Tibial nerve (tissue), 3 donors: ENCODE measurements around the gene GRHPR.

Source experiments
- POLR2A ChIP-seq, 2 donors: fragments of 450-650 bp; IDR thresholded peaks; one replicate each; pipeline ENCODE4 v1.6.1; 2017; ENCODE audit warnings: antibody characterized with exemption in 2 of 2, mild to moderate bottlenecking in 2 of 2, moderate library complexity in 2 of 2
- TF ChIP-seq, protein P1 (sequence below), 5 experiments: fragments of 200-600 bp in 3 of 5; fragments of 450-650 bp in 2 of 5; sonication (generic) in 3 of 5; IDR thresholded peaks; one replicate each; pipeline ENCODE4 v1.5.1; 2016 to 2019; ENCODE audit warnings: antibody characterized with exemption in 5 of 5, mild to moderate bottlenecking in 3 of 5, moderate library complexity in 2 of 5

DNA sequence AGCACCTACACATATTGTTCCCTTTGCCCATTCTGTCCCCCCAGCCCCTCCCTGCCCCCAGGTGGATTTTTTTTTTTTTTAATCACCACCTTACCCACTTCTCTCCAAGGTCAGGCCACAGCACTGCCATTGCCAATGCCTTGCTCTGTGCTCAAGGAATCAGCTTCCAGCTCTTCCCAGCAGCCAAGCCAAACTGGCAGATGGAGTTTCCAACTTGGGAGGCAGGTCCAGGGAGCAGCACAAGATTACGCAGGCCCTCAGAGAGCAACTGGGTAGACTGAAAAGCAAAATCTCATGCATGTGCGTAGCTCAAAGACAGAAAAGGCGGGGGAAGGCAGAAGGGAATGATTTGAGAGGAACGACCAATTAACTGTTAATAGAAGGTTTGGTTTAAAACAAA is 15.1 kb downstream of the GRHPR start:
- TF ChIP-seq, protein P1, sequence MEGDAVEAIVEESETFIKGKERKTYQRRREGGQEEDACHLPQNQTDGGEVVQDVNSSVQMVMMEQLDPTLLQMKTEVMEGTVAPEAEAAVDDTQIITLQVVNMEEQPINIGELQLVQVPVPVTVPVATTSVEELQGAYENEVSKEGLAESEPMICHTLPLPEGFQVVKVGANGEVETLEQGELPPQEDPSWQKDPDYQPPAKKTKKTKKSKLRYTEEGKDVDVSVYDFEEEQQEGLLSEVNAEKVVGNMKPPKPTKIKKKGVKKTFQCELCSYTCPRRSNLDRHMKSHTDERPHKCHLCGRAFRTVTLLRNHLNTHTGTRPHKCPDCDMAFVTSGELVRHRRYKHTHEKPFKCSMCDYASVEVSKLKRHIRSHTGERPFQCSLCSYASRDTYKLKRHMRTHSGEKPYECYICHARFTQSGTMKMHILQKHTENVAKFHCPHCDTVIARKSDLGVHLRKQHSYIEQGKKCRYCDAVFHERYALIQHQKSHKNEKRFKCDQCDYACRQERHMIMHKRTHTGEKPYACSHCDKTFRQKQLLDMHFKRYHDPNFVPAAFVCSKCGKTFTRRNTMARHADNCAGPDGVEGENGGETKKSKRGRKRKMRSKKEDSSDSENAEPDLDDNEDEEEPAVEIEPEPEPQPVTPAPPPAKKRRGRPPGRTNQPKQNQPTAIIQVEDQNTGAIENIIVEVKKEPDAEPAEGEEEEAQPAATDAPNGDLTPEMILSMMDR (IDR thresholded peaks at IDR 0.05): no peak
- TF ChIP-seq POLR2A (IDR thresholded peaks at IDR 0.05): no peak
